Epithelial cell of proximal tubule (primary cell): ENCODE results near the gene HNRNPM. TPM values are rescaled to one million over a fixed set of nuclear protein-coding genes. Genes with fewer than 3 reads are reported as not detected.

ENCODE experiments used
- DNase-seq: peaks from one replicate; pipeline ENCODE4 v3.0.0-alpha.2; 2011; ENCODE audit warnings: low read depth
- H3K4me3 ChIP-seq: 2 replicates; pipeline ENCODE4 v1.5.1; 2011; ENCODE audit warnings: low read depth, mild to moderate bottlenecking, low read length
- CTCF ChIP-seq: conservative IDR thresholded peaks from 2 replicates; pipeline ENCODE4 v1.5.1; 2012; ENCODE audit warnings: low read depth, mild to moderate bottlenecking, low read length
- total RNA-seq: library from RNA; depleted of rRNA; stranded (reverse); fragments of >200 nt; gene quantifications from 2 replicates; pipeline ENCODE4 v1.2.3, GENCODE V29; 2015

The HNRNPM gene
- total RNA-seq, 1 donor from 2014 or later = 134 TPM

GRCh38 chr19:8501516-8501915, 56.7 kb downstream of the HNRNPM start:
- DNase-seq = no peak
- H3K4me3 ChIP-seq = no peak overlapping the region
- TF ChIP-seq CTCF = no peak

GRCh38 chr19:8501981-8502380, 57.2 kb downstream of the HNRNPM start:
- no peak for DNase-seq
- no peak overlapping the region for H3K4me3 ChIP-seq
- TF ChIP-seq CTCF = no peak

- TF ChIP-seq CTCF = no peak
- H3K4me3 ChIP-seq = no peak overlapping the region
- DNase-seq = no peak
These were observed 58.7 kb downstream of the HNRNPM start for GRCh38 chr19:8503510-8503909.

GRCh38 chr19:8504171-8504570, 59.4 kb downstream of the HNRNPM start:
- H3K4me3 ChIP-seq = no peak overlapping the region
- DNase-seq = no peak
- TF ChIP-seq CTCF = no peak

GRCh38 chr19:8504919-8505318, 60.1 kb downstream of the HNRNPM start:
- TF ChIP-seq CTCF = no peak
- H3K4me3 ChIP-seq = no peak overlapping the region
- DNase-seq = no peak

GRCh38 chr19:8505680-8506401, 61.1 kb downstream of the HNRNPM start:
- no peak for DNase-seq
- TF ChIP-seq CTCF = peak; percentile 90
- peak overlapping the region; percentile 69 for H3K4me3 ChIP-seq

- DNase-seq = no peak
These were observed 61.7 kb downstream of the HNRNPM start for GRCh38 chr19:8506402-8506957.

More at GRCh38 chr19:8506402-8506957, 61.7 kb downstream of the HNRNPM start:
- TF ChIP-seq CTCF = no peak
- H3K4me3 ChIP-seq = peak overlapping the region; percentile 69
